ENCODE measurements around the gene IQGAP2. TPM values are rescaled to one million over a fixed set of nuclear protein-coding genes. Genes with fewer than 3 reads are reported as not detected.

The IQGAP2 gene
- total RNA-seq, 1 experiment from 2014 or later = not detected

DNA sequence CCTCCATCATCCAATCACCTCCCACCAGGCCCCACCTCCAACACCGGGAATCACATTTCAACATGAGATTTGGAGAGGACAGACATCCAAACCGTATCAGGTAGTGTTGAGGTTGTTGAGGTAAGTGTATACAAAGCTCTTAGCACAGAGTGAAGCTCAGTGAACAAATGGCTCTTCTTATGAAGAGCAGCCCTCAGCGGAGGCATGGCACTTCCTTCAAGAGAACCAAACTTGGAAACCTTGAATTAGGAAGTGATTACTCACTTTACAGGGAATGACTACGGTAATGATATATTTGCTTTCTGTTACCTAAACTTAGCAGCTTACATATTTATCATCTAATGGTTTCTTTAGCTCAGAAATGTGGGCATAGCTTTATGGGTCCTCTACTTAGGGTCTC, 92.8 kb downstream of the IQGAP2 start:
- H3K4me1 ChIP-seq (replicated peaks; ENCODE audit: insufficient read depth) = no peaks in the 10 kb centered on the region
- no peak overlapping the region for H3K4me2 ChIP-seq
- H4K20me1 ChIP-seq (ENCODE audit: insufficient read depth) = no peaks in the 10 kb centered on the region; the same call in 1 of the 2 replicates
- no peaks in the 10 kb centered on the region for H3K9me3 ChIP-seq (ENCODE audit: insufficient read depth, low read depth)
- no peak overlapping the region for H2AFZ ChIP-seq
- DNase-seq = no peak
- no TSS peak for BruUV-seq (replicated peaks)
- ChIA-PET POLR2A (ENCODE audit: unreplicated experiment) (no interaction called here), CTCF (no interaction called here)
- no peaks in the 10 kb centered on the region for H3K36me3 ChIP-seq (ENCODE audit: low read depth)
- no peaks in the 10 kb centered on the region for H3K79me2 ChIP-seq (ENCODE audit: low read depth)
- no peak for TF ChIP-seq EZH2 (IDR thresholded peaks at IDR 0.05; ENCODE audit: low read depth)
- TF ChIP-seq, protein P1, sequence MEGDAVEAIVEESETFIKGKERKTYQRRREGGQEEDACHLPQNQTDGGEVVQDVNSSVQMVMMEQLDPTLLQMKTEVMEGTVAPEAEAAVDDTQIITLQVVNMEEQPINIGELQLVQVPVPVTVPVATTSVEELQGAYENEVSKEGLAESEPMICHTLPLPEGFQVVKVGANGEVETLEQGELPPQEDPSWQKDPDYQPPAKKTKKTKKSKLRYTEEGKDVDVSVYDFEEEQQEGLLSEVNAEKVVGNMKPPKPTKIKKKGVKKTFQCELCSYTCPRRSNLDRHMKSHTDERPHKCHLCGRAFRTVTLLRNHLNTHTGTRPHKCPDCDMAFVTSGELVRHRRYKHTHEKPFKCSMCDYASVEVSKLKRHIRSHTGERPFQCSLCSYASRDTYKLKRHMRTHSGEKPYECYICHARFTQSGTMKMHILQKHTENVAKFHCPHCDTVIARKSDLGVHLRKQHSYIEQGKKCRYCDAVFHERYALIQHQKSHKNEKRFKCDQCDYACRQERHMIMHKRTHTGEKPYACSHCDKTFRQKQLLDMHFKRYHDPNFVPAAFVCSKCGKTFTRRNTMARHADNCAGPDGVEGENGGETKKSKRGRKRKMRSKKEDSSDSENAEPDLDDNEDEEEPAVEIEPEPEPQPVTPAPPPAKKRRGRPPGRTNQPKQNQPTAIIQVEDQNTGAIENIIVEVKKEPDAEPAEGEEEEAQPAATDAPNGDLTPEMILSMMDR (conservative IDR thresholded peaks at IDR 0.05) = no peak
- H3K27ac ChIP-seq = no peak overlapping the region
- intact Hi-C loops (cut with micrococcal nuclease; ENCODE audit: unreplicated experiment) = no loop called here
- no peaks in the 10 kb centered on the region for H3K27me3 ChIP-seq (ENCODE audit: insufficient read depth, low read depth)
- no peak overlapping the region for H3K4me3 ChIP-seq
- H3F3A ChIP-seq (ENCODE audit: insufficient read depth, low read depth) = no peaks in the 10 kb centered on the region
- no peaks in the 10 kb centered on the region for H3K9me2 ChIP-seq (ENCODE audit: insufficient read depth)

DNA sequence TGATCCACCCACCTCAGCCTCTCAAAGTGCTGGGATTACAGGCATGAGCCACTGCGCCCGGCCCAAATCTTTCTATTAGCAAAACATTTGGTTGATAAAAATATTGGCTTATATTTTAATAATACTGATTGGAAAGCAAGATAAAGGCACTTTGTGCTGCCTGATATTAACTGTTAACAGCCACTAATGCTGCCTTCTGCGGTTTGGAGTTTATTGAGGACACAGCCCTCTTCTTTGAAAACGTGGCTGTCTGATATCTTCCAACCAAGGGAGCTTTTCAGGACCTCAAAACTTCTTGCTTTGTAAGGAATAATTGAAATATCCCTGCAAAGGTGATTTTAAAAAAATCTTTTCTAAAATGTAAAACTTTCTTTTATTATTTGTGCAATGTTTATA, 94.0 kb downstream of the IQGAP2 start:
- POLR2A ChIA-PET (ENCODE audit: unreplicated experiment) = no interaction called here
- BruUV-seq (replicated peaks) = no TSS peak
- Histone ChIP-seq H3K4me1 (replicated peaks; ENCODE audit: insufficient read depth) (no peaks in the 10 kb centered on the region), H3F3A (ENCODE audit: insufficient read depth, low read depth) (no peaks in the 10 kb centered on the region), H3K4me3 (no peak overlapping the region), H2AFZ (no peak overlapping the region), H3K9me2 (ENCODE audit: insufficient read depth) (no peaks in the 10 kb centered on the region), H3K36me3 (ENCODE audit: low read depth) (no peaks in the 10 kb centered on the region), H3K79me2 (ENCODE audit: low read depth) (no peaks in the 10 kb centered on the region), H3K27ac (no peak overlapping the region), H3K9me3 (ENCODE audit: insufficient read depth, low read depth) (no peaks in the 10 kb centered on the region), H3K4me2 (no peak overlapping the region), H3K27me3 (ENCODE audit: insufficient read depth, low read depth) (no peaks in the 10 kb centered on the region), H4K20me1 (ENCODE audit: insufficient read depth) (no peaks in the 10 kb centered on the region; the same call in 1 of the 2 replicates)
- intact Hi-C loops (cut with micrococcal nuclease; ENCODE audit: unreplicated experiment) = no loop called here
- CTCF ChIA-PET = no interaction called here
- DNase-seq = no peak
- TF ChIP-seq, protein P1 (conservative IDR thresholded peaks at IDR 0.05) = no peak
- no peak for TF ChIP-seq EZH2 (IDR thresholded peaks at IDR 0.05; ENCODE audit: low read depth)

DNA sequence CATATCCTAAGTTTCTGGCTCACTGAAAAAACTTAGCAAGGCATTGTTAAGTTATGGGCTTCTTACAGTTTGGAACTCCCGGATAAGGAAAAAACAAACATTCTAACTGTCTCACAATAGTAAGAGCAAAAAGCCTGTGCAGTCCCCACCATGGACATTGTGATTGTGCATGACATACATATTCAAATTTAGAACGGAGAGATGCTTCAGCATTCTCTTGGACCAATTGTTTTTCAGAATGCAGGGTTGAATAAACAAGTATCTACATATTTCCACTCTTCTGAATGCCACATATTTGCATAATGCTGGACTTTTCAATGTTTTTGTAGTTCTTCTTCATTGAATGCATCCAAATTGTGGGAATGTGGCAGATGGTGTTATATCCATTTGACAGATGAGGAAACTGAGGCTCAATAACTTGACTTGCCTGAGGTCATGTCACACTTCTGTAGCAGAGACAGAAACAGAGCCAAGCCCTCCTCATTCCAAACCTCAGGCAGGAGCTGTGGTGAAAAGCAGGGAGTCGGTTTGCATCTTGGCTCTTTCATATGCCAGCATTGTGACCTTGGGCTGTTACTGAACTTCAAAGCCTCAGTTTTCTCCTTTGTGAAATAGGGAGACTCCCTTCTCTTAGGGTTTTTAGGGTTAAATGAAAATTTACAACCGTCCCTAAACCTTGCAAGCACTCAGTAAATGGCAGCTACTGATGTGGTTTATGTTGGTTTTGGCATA, 95.1 kb downstream of the IQGAP2 start:
- Histone ChIP-seq H3K79me2 (ENCODE audit: low read depth) (no peaks in the 10 kb centered on the region), H2AFZ (no peak overlapping the region), H3K9me2 (ENCODE audit: insufficient read depth) (no peaks in the 10 kb centered on the region), H3F3A (ENCODE audit: insufficient read depth, low read depth) (no peaks in the 10 kb centered on the region), H3K36me3 (ENCODE audit: low read depth) (no peaks in the 10 kb centered on the region), H3K9me3 (ENCODE audit: insufficient read depth, low read depth) (no peaks in the 10 kb centered on the region), H4K20me1 (ENCODE audit: insufficient read depth) (no peaks in the 10 kb centered on the region; the same call in 1 of the 2 replicates), H3K4me1 (replicated peaks; ENCODE audit: insufficient read depth) (no peaks in the 10 kb centered on the region), H3K4me3 (no peak overlapping the region), H3K27me3 (ENCODE audit: insufficient read depth, low read depth) (no peaks in the 10 kb centered on the region), H3K4me2 (no peak overlapping the region), H3K27ac (no peak overlapping the region)
- intact Hi-C loops (cut with micrococcal nuclease; ENCODE audit: unreplicated experiment) = no loop called here
- no TSS peak for BruUV-seq (replicated peaks)
- ChIA-PET POLR2A (ENCODE audit: unreplicated experiment) (no interaction called here), CTCF (interaction anchor here (0.7 kb wide), 1 partner anchor 358 kb away, joined by 8 read pairs; no protein-coding TSS in a partner anchor)
- TF ChIP-seq, protein P1 (conservative IDR thresholded peaks at IDR 0.05) = no peak
- TF ChIP-seq EZH2 (IDR thresholded peaks at IDR 0.05; ENCODE audit: low read depth) = no peak
- DNase-seq = no peak
